C4-2B (cell line): ENCODE results near the gene RPIA.

Experiments
- H3K27ac ChIP-seq: fragments of 450-650 bp; 2 replicates; pipeline ENCODE4 v1.5.1; 2017
- CTCF ChIP-seq: fragments of 450-650 bp; conservative IDR thresholded peaks from 2 replicates; pipeline ENCODE4 v1.5.1; 2017; ENCODE audit warnings: mild to moderate bottlenecking
- ZFX ChIP-seq: fragments of 450-650 bp; IDR thresholded peaks from 2 replicates; pipeline ENCODE4 v1.6.1; 2017

Gene RPIA

DNA sequence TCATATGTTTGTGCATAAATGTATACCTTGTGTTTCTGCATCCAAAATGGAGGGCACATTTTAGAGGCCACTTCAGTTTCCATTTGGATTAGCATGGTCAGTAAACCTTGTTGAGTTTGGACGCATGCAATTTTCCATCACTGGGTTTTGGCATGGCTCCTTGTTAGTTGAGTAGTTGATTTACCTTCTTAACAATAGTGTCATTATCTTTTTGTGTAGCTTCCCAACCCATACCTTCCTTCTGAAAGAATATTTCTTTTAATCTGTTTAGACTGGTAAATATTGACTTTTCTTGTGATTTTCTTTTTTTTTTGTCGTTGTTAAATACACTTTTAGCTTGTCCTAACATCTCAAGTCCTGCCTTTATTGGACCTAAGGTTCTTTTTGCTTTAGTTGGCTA lies 15.5 kb downstream of the RPIA start:
- TF ChIP-seq CTCF = no peak
- TF ChIP-seq ZFX = no peak
- H3K27ac ChIP-seq = no peak overlapping the region

DNA sequence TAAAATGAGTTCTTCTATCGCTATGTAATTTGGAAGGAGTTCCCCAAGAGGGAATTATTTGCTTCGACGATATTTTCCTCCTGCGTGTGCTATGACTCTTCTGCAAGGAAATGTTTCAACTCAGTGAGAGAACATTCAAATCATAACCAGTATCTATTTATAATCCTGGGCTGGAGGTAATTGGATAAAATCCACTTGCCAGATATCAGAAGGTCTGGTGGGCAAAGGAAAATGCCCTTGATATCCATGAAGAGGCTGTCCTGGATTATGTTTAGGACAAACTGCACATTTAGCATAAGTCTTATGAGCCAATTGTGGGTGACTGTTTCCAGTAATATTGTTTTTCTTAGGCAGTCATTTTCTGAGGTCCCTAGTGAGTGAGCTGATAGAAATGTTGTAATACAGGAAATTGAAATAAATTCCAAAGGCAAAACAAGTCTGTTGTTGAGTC lies 17.7 kb downstream of the RPIA start:
- TF ChIP-seq CTCF = no peak
- TF ChIP-seq ZFX = no peak
- no peak overlapping the region for H3K27ac ChIP-seq

GRCh38 chr2:88711289-88711688 lies 19.8 kb downstream of the RPIA start:
- H3K27ac ChIP-seq = no peak overlapping the region
- TF ChIP-seq CTCF = no peak
- TF ChIP-seq ZFX = no peak

DNA sequence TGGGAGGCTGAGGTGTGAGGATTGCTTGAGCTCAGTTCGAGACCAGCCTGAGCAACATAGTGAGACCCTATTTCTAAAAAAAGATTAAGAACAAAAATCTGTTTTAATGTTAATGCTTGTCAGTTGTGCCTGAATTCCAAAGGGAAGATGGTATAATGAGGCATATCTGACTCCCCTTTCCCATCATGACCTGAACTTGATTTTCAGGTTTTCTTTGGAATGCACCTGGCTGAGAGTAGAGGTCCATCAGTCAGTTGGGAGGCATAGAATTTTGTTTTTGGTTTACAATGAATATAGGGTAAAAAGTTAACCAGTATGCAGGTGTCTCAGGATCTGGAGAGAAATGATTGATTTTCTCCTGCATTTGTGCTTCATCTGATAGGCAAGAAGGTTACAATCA lies 20.4 kb downstream of the RPIA start:
- no peak for TF ChIP-seq ZFX
- TF ChIP-seq CTCF = no peak
- H3K27ac ChIP-seq = no peak overlapping the region

DNA sequence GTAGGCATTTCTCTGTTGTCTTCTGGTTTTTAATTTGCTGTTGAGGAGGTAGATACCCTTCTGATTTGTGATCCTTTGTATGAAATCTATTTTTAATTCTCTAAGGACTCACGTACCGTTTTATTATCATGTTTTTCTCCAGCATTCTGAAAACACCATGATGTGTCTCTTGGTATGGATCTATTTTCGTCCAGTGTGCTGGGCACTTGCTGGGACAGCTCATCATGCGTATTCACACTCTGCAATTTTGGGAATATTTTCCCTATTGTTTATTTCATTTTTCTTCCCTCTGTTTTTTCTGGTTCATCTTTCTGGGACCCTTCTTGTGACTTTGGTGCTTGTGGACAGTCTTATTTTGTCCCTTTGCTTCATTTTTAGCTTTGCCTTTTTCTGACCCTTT lies 21.9 kb downstream of the RPIA start:
- TF ChIP-seq CTCF (no peak), ZFX (no peak)
- H3K27ac ChIP-seq = no peak overlapping the region

GRCh38 chr2:88714667-88715066 lies 23.2 kb downstream of the RPIA start:
- no peak overlapping the region for H3K27ac ChIP-seq
- TF ChIP-seq CTCF = no peak
- no peak for TF ChIP-seq ZFX

GRCh38 chr2:88720399-88720798 lies 28.9 kb downstream of the RPIA start:
- no peak for TF ChIP-seq ZFX
- TF ChIP-seq CTCF = no peak
- no peak overlapping the region for H3K27ac ChIP-seq
